Stimulated activated CD8-positive, alpha-beta memory T cell treated with anti-CD3 and anti-CD28 coated beads, Interleukin-7, amount 100 ng/mL, for 4 hours (primary cell): ENCODE data around the gene ABHD12.

Source experiments
- DNase-seq, 2 donors: peaks; one replicate each; pipeline ENCODE4 v3.0.0-alpha.2; 2020; ENCODE audit warnings: low read depth in 2 of 2

Gene ABHD12

GRCh38 chr20:25257130-25257529 is 133.5 kb downstream of the ABHD12 start:
- DNase-seq = no peak

GRCh38 chr20:25256226-25256859 is 134.3 kb downstream of the ABHD12 start:
- DNase-seq = no peak

- no peak for DNase-seq
Measured at GRCh38 chr20:25254986-25255680, 135.5 kb downstream of the ABHD12 start.

GRCh38 chr20:25254571-25254970 is 136.1 kb downstream of the ABHD12 start:
- no peak for DNase-seq

GRCh38 chr20:25253606-25254275 is 136.9 kb downstream of the ABHD12 start:
- DNase-seq = no peak

- DNase-seq = no peak
Measured at GRCh38 chr20:25252686-25253421, 137.8 kb downstream of the ABHD12 start.

- DNase-seq = no peak
Measured at GRCh38 chr20:25252230-25252651, 138.4 kb downstream of the ABHD12 start.

- no peak for DNase-seq
Measured at GRCh38 chr20:25251558-25251957, 139.1 kb downstream of the ABHD12 start.

- DNase-seq = no peak
Measured at GRCh38 chr20:25251019-25251418, 139.6 kb downstream of the ABHD12 start.

- DNase-seq = no peak
Measured at GRCh38 chr20:25250508-25250907, 140.1 kb downstream of the ABHD12 start.
